SU-DHL-6 (cell line): ENCODE data around the gene ABHD13.

Experiments used
- CTCF ChIP-seq: fragments of 200-600 bp; sonication (generic); IDR thresholded peaks from one replicate; pipeline ENCODE4 v1.5.1; 2017; ENCODE audit warnings: antibody characterized with exemption, mild to moderate bottlenecking, low read length, moderate library complexity; ENCODE audit not compliant: insufficient read depth, poor library complexity, severe bottlenecking
- EZH2phosphoT487 ChIP-seq: fragments of 200-600 bp; sonication (generic), shearing (Covaris generic); conservative IDR thresholded peaks from 2 replicates; pipeline ENCODE4 v1.6.1; 2018; ENCODE audit warnings: mild to moderate bottlenecking, antibody characterized with exemption, low read length, moderate library complexity, mixed read lengths

GRCh38 chr13:108268466-108269112 is 50.4 kb downstream of the ABHD13 start:
- TF ChIP-seq CTCF, result no peak
- TF ChIP-seq EZH2phosphoT487, result no peak
